Measurements from ENCODE around the gene WLS. TPM values are rescaled to one million over a fixed set of nuclear protein-coding genes. Genes with fewer than 3 reads are reported as not detected.

The WLS gene
- total RNA-seq, 1 donor from 2014 or later, result 187 TPM

DNA sequence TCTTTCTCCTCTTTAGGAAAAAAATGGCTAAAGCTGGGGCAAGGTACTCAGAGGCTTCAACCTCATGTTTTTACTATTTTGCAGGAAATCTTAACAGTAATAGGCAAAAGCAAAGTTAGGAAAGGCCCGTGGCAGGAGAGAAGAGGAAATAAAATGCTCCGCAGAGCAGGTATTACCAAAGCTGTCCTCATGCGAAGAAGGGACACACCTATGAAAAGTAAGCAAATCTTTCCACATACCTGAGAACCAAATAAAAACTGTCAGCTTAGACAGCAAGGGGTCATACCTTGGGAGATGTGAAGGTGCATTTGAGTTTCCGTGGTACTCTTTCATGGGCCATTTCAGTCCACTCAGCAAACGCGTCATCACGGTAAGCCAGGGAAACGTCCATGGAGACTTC is 73.5 kb downstream of the WLS start:
- Histone ChIP-seq H3K9ac (ENCODE audit: low read length) (no peak overlapping the region), H3K27ac (ENCODE audit: low read depth, low read length) (no peak overlapping the region), H3K36me3 (ENCODE audit: insufficient read depth, low read length) (peaks cover 47% of the 10 kb centered on the region), H3K9me3 (ENCODE audit: insufficient read depth, low read depth, low read length) (no peaks in the 10 kb centered on the region), H3K79me2 (ENCODE audit: insufficient read depth, low read length) (peaks cover 16% of the 10 kb centered on the region), H3K4me3 (ENCODE audit: insufficient read depth, low read depth, low read length) (no peak overlapping the region), H3K4me1 (ENCODE audit: insufficient read depth, low read length) (no peaks in the 10 kb centered on the region), H3K4me2 (ENCODE audit: low read length) (no peak overlapping the region), H4K20me1 (ENCODE audit: insufficient read depth, low read length) (peaks cover 29% of the 10 kb centered on the region), H3K27me3 (ENCODE audit: insufficient read depth, low read length) (no peaks in the 10 kb centered on the region), H2AFZ (ENCODE audit: low read depth, low read length) (no peak overlapping the region)
- TF ChIP-seq, protein P1, sequence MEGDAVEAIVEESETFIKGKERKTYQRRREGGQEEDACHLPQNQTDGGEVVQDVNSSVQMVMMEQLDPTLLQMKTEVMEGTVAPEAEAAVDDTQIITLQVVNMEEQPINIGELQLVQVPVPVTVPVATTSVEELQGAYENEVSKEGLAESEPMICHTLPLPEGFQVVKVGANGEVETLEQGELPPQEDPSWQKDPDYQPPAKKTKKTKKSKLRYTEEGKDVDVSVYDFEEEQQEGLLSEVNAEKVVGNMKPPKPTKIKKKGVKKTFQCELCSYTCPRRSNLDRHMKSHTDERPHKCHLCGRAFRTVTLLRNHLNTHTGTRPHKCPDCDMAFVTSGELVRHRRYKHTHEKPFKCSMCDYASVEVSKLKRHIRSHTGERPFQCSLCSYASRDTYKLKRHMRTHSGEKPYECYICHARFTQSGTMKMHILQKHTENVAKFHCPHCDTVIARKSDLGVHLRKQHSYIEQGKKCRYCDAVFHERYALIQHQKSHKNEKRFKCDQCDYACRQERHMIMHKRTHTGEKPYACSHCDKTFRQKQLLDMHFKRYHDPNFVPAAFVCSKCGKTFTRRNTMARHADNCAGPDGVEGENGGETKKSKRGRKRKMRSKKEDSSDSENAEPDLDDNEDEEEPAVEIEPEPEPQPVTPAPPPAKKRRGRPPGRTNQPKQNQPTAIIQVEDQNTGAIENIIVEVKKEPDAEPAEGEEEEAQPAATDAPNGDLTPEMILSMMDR (IDR thresholded peaks at IDR 0.05; ENCODE audit: insufficient read depth, low read depth, low read length), result no peak
- TF ChIP-seq EZH2 (IDR thresholded peaks at IDR 0.05; ENCODE audit: insufficient read depth, low read length), result no peak
- Mint-ChIP-seq H3K27me3 (ENCODE audit: low read depth, unreplicated experiment) (no peaks in the 10 kb centered on the region), H3K27ac (ENCODE audit: unreplicated experiment) (no peak overlapping the region), H3K36me3 (ENCODE audit: low read depth, unreplicated experiment) (peaks cover 31% of the 10 kb centered on the region), H3K4me1 (ENCODE audit: low read depth, unreplicated experiment) (no peaks in the 10 kb centered on the region), H3K9me3 (ENCODE audit: unreplicated experiment) (no peaks in the 10 kb centered on the region), H3K4me3 (ENCODE audit: unreplicated experiment) (no peak overlapping the region)
- DNase-seq (ENCODE audit: low read depth), result no peak
- FAIRE-seq, result no peak

GRCh38 chr1:68157416-68157815 is 74.9 kb downstream of the WLS start:
- no peak for FAIRE-seq
- Histone ChIP-seq H3K4me3 (ENCODE audit: insufficient read depth, low read depth, low read length) (no peak overlapping the region), H3K36me3 (ENCODE audit: insufficient read depth, low read length) (peaks cover 58% of the 10 kb centered on the region), H3K9me3 (ENCODE audit: insufficient read depth, low read depth, low read length) (no peaks in the 10 kb centered on the region), H3K9ac (ENCODE audit: low read length) (no peak overlapping the region), H3K27me3 (ENCODE audit: insufficient read depth, low read length) (no peaks in the 10 kb centered on the region), H4K20me1 (ENCODE audit: insufficient read depth, low read length) (peaks cover 25% of the 10 kb centered on the region), H3K4me2 (ENCODE audit: low read length) (no peak overlapping the region), H3K4me1 (ENCODE audit: insufficient read depth, low read length) (no peaks in the 10 kb centered on the region), H2AFZ (ENCODE audit: low read depth, low read length) (no peak overlapping the region), H3K79me2 (ENCODE audit: insufficient read depth, low read length) (peaks cover 7% of the 10 kb centered on the region), H3K27ac (ENCODE audit: low read depth, low read length) (no peak overlapping the region)
- no peak overlapping the region for H3K4me3 Mint-ChIP-seq (ENCODE audit: unreplicated experiment)
- TF ChIP-seq EZH2 (IDR thresholded peaks at IDR 0.05; ENCODE audit: insufficient read depth, low read length), result no peak
- TF ChIP-seq, protein P1 (IDR thresholded peaks at IDR 0.05; ENCODE audit: insufficient read depth, low read depth, low read length), result no peak
- no peak overlapping the region for H3K27ac Mint-ChIP-seq (ENCODE audit: unreplicated experiment)
- H3K27me3 Mint-ChIP-seq (ENCODE audit: low read depth, unreplicated experiment), result no peaks in the 10 kb centered on the region
- no peaks in the 10 kb centered on the region for H3K9me3 Mint-ChIP-seq (ENCODE audit: unreplicated experiment)
- no peak for DNase-seq (ENCODE audit: low read depth)
- H3K4me1 Mint-ChIP-seq (ENCODE audit: low read depth, unreplicated experiment), result no peaks in the 10 kb centered on the region
- peaks cover 29% of the 10 kb centered on the region for H3K36me3 Mint-ChIP-seq (ENCODE audit: low read depth, unreplicated experiment)

- H3K27me3 Mint-ChIP-seq (ENCODE audit: low read depth, unreplicated experiment), result no peaks in the 10 kb centered on the region
- H3K4me2 ChIP-seq (ENCODE audit: low read length), result no peak overlapping the region
- H3K4me1 ChIP-seq (ENCODE audit: insufficient read depth, low read length), result no peaks in the 10 kb centered on the region
- no peak for FAIRE-seq
- no peaks in the 10 kb centered on the region for H3K4me1 Mint-ChIP-seq (ENCODE audit: low read depth, unreplicated experiment)
- peaks cover 24% of the 10 kb centered on the region for H4K20me1 ChIP-seq (ENCODE audit: insufficient read depth, low read length)
- H3K79me2 ChIP-seq (ENCODE audit: insufficient read depth, low read length), result no peaks in the 10 kb centered on the region
- no peak overlapping the region for H3K27ac Mint-ChIP-seq (ENCODE audit: unreplicated experiment)
- H3K36me3 Mint-ChIP-seq (ENCODE audit: low read depth, unreplicated experiment), result peaks cover 29% of the 10 kb centered on the region
- TF ChIP-seq EZH2 (IDR thresholded peaks at IDR 0.05; ENCODE audit: insufficient read depth, low read length), result no peak
- TF ChIP-seq, protein P1 (IDR thresholded peaks at IDR 0.05; ENCODE audit: insufficient read depth, low read depth, low read length), result no peak
- no peak overlapping the region for H2AFZ ChIP-seq (ENCODE audit: low read depth, low read length)
- H3K27me3 ChIP-seq (ENCODE audit: insufficient read depth, low read length), result no peaks in the 10 kb centered on the region
- no peak overlapping the region for H3K4me3 ChIP-seq (ENCODE audit: insufficient read depth, low read depth, low read length)
- H3K36me3 ChIP-seq (ENCODE audit: insufficient read depth, low read length), result peaks cover 81% of the 10 kb centered on the region
- no peak overlapping the region for H3K27ac ChIP-seq (ENCODE audit: low read depth, low read length)
- no peak overlapping the region for H3K9ac ChIP-seq (ENCODE audit: low read length)
- no peaks in the 10 kb centered on the region for H3K9me3 Mint-ChIP-seq (ENCODE audit: unreplicated experiment)
- no peak for DNase-seq (ENCODE audit: low read depth)
- no peaks in the 10 kb centered on the region for H3K9me3 ChIP-seq (ENCODE audit: insufficient read depth, low read depth, low read length)
- no peak overlapping the region for H3K4me3 Mint-ChIP-seq (ENCODE audit: unreplicated experiment)
Observed at GRCh38 chr1:68151690-68152089, 80.6 kb downstream of the WLS start.
